Measurements from ENCODE around the gene OR2B6.
"Not testable (repeated sequence)": the region's sequence is repeated elsewhere in the genome, so short reads cannot be mapped to it uniquely, and the experiment has no call there.

Gene OR2B6

GRCh38 chr6:27956941-27957340, at the start of gene OR2B6:
OR2B6 (plus strand) TSS chr6:27957241; CDS start chr6:27957241, 0 bp downstream.
- DNase-seq (ENCODE audit: low spot score) = no peak

GRCh38 chr6:27908017-27908416, 49.0 kb upstream of the OR2B6 start:
- DNase-seq (ENCODE audit: low spot score) = no peak

- no peak for DNase-seq (ENCODE audit: low spot score)
Observed at GRCh38 chr6:27911956-27912446, 45.0 kb upstream of the OR2B6 start, which contains the start of gene OR2B2. OR2B2 (minus strand) TSS chr6:27912396; CDS start chr6:27912319, 77 bp downstream.

GRCh38 chr6:27922949-27923348, 34.1 kb upstream of the OR2B6 start:
- no peak for DNase-seq (ENCODE audit: low spot score)

- peak; percentile 5 for DNase-seq (ENCODE audit: low spot score)
Observed at GRCh38 chr6:27924179-27924578, 32.9 kb upstream of the OR2B6 start.

- not testable (repeated sequence) for DNase-seq (ENCODE audit: low spot score)
Observed at GRCh38 chr6:27928041-27928440, 29.0 kb upstream of the OR2B6 start.

- not testable (repeated sequence) for DNase-seq (ENCODE audit: low spot score)
Observed at GRCh38 chr6:27929930-27930329, 27.1 kb upstream of the OR2B6 start.

GRCh38 chr6:27931209-27931608, 25.8 kb upstream of the OR2B6 start:
- DNase-seq (ENCODE audit: low spot score) = no peak

- no peak for DNase-seq (ENCODE audit: low spot score)
Observed at GRCh38 chr6:27940766-27941165, 16.3 kb upstream of the OR2B6 start.

GRCh38 chr6:27943072-27943471, 14.0 kb upstream of the OR2B6 start:
- DNase-seq (ENCODE audit: low spot score) = not testable (repeated sequence)

- no peak for DNase-seq (ENCODE audit: low spot score)
Observed at GRCh38 chr6:27948237-27948636, 8.8 kb upstream of the OR2B6 start.

- DNase-seq (ENCODE audit: low spot score) = no peak
Observed at GRCh38 chr6:27951040-27951439, 6.0 kb upstream of the OR2B6 start.

GRCh38 chr6:27957516-27957915, 475 bp downstream of the OR2B6 start:
- DNase-seq (ENCODE audit: low spot score) = no peak

GRCh38 chr6:27962506-27962905, 5.5 kb downstream of the OR2B6 start:
- DNase-seq (ENCODE audit: low spot score) = peak; percentile 4

- DNase-seq (ENCODE audit: low spot score) = no peak
Observed at GRCh38 chr6:27966044-27966443, 9.0 kb downstream of the OR2B6 start.

- DNase-seq (ENCODE audit: low spot score) = no peak
Observed at GRCh38 chr6:27966816-27967426, 9.9 kb downstream of the OR2B6 start.

GRCh38 chr6:27970444-27970843, 13.4 kb downstream of the OR2B6 start:
- no peak for DNase-seq (ENCODE audit: low spot score)

GRCh38 chr6:27972750-27973149, 15.7 kb downstream of the OR2B6 start:
- DNase-seq (ENCODE audit: low spot score) = no peak

GRCh38 chr6:27977387-27977786, 20.3 kb downstream of the OR2B6 start:
- no peak for DNase-seq (ENCODE audit: low spot score)

GRCh38 chr6:27978705-27979104, 21.7 kb downstream of the OR2B6 start:
- no peak for DNase-seq (ENCODE audit: low spot score)

- DNase-seq (ENCODE audit: low spot score) = no peak
Observed at GRCh38 chr6:27980111-27980510, 23.1 kb downstream of the OR2B6 start.

GRCh38 chr6:27986928-27987725, 30.1 kb downstream of the OR2B6 start:
- DNase-seq (ENCODE audit: low spot score) = no peak

GRCh38 chr6:27994616-27995015, 37.6 kb downstream of the OR2B6 start:
- no peak for DNase-seq (ENCODE audit: low spot score)
